ENCODE data around the gene ARL15. TPM values are rescaled to one million over a fixed set of nuclear protein-coding genes. Genes with fewer than 3 reads are reported as not detected.

ARL15 gene
- polyA plus RNA-seq, 1 of the 3 experiments (the other 2 are of a cell fraction): 6.4 TPM

GRCh38 chr5:54135042-54135441 lies 175.3 kb downstream of the ARL15 start:
- no peaks in the 10 kb centered on the region for H3F3A ChIP-seq (replicated peaks; ENCODE audit: insufficient read depth)
- peak; percentile 63 for TF ChIP-seq TCF12 (IDR thresholded peaks at IDR 0.05)
- TF ChIP-seq FOSL2 (IDR thresholded peaks at IDR 0.05; ENCODE audit: borderline replicate concordance, low read depth): 0 out of 2 replicates have a peak, but pooled peaks have one; percentile 11
- peak; percentile 51 for TF ChIP-seq JUND (IDR thresholded peaks at IDR 0.05)
- TF ChIP-seq GABPA (IDR thresholded peaks at IDR 0.05; ENCODE audit: low read depth): no peak
- peak; percentile 32; the same call in 1 of the 2 replicates for TF ChIP-seq PBX3 (IDR thresholded peaks at IDR 0.05)
- no peaks in the 10 kb centered on the region for H3K9me3 ChIP-seq
- ChIA-PET CTCF (interaction anchor here (1.1 kb wide), 1 partner anchor 10 kb away, joined by 3 read pairs; no protein-coding TSS in a partner anchor), POLR2A (no interaction called here)
- H3K36me3 ChIP-seq (replicated peaks in 1 of 2; ENCODE audit: control insufficient read depth in 1 of 2, insufficient read depth in 2 of 2, low read length in 1 of 2): no peaks in the 10 kb centered on the region
- H2AFZ ChIP-seq (ENCODE audit: low read depth): no peak overlapping the region
- no peak overlapping the region for H3K4me2 ChIP-seq
- H3K27ac ChIP-seq (ENCODE audit: low read depth in 2 of 2, low read length in 1 of 2): no peak overlapping the region
- WGBS (ENCODE audit: low lambda C conversion rate): 41% methylated on average over 2 of the region's 2 CpGs
- peaks cover 0 to 7% of the 10 kb centered on the region in 2 experiments; a peak in 2 of 4 replicates for H3K4me1 ChIP-seq (ENCODE audit: control insufficient read depth in 1 of 2, insufficient read depth in 2 of 2, low read depth in 1 of 2, low read length in 1 of 2)
- H3K4me3 ChIP-seq (ENCODE audit: low read depth in 2 of 2, low read length in 1 of 2): no peak overlapping the region
- no peaks in the 10 kb centered on the region for H3K27me3 ChIP-seq (ENCODE audit: insufficient read depth)
- H4K20me1 ChIP-seq (ENCODE audit: insufficient read depth): no peaks in the 10 kb centered on the region
- no peak for DNase-seq
- H3K9me2 ChIP-seq: no peaks in the 10 kb centered on the region
- no peak overlapping the region for H3K9ac ChIP-seq
- H3K79me2 ChIP-seq (ENCODE audit: insufficient read depth): no peaks in the 10 kb centered on the region

GRCh38 chr5:54133917-54134316 lies 176.5 kb downstream of the ARL15 start:
- ChIA-PET CTCF (no interaction called here), POLR2A (no interaction called here)
- Histone ChIP-seq H3K4me2 (no peak overlapping the region), H3F3A (replicated peaks; ENCODE audit: insufficient read depth) (no peaks in the 10 kb centered on the region), H3K79me2 (ENCODE audit: insufficient read depth) (no peaks in the 10 kb centered on the region), H4K20me1 (ENCODE audit: insufficient read depth) (no peaks in the 10 kb centered on the region), H3K9me3 (no peaks in the 10 kb centered on the region), H3K9ac (no peak overlapping the region), H3K27me3 (ENCODE audit: insufficient read depth) (no peaks in the 10 kb centered on the region), H3K27ac (ENCODE audit: low read depth in 2 of 2, low read length in 1 of 2) (no peak overlapping the region), H3K4me3 (ENCODE audit: low read depth in 2 of 2, low read length in 1 of 2) (no peak overlapping the region), H2AFZ (ENCODE audit: low read depth) (no peak overlapping the region), H3K36me3 (replicated peaks in 1 of 2; ENCODE audit: control insufficient read depth in 1 of 2, insufficient read depth in 2 of 2, low read length in 1 of 2) (no peaks in the 10 kb centered on the region), H3K9me2 (no peaks in the 10 kb centered on the region), H3K4me1 (ENCODE audit: control insufficient read depth in 1 of 2, insufficient read depth in 2 of 2, low read depth in 1 of 2, low read length in 1 of 2) (peaks cover 0 to 7% of the 10 kb centered on the region in 2 experiments; a peak in 2 of 4 replicates)
- TF ChIP-seq RXRA (IDR thresholded peaks at IDR 0.05; ENCODE audit: borderline replicate concordance, low read depth) (no peak), TAF1 (IDR thresholded peaks at IDR 0.05; ENCODE audit: borderline replicate concordance, low read depth, low read length) (no peak), NFIC (IDR thresholded peaks at IDR 0.05; ENCODE audit: borderline replicate concordance) (no peak), FOXJ3 (CRISPR knock-in tag; IDR thresholded peaks at IDR 0.05) (no peak), GABPA (IDR thresholded peaks at IDR 0.05; ENCODE audit: low read depth) (no peak), GATA2 (CRISPR knock-in tag; IDR thresholded peaks at IDR 0.05) (no peak), YY1 (IDR thresholded peaks at IDR 0.05; ENCODE audit: low read depth) (no peak), MXI1 (IDR thresholded peaks at IDR 0.05; ENCODE audit: low read depth, low read length) (no peak), CTCF (IDR thresholded peaks at IDR 0.05) (no peak)
- DNase-seq: no peak

Measured in SK-N-SH (cell line).